ENCODE measurements around the gene GRM7.

GRM7 gene

GRCh38 chr3:7752005-7752404 lies 891.1 kb downstream of the GRM7 start:
- FAIRE-seq = no peak

GRCh38 chr3:7754653-7755441 lies 893.9 kb downstream of the GRM7 start:
- FAIRE-seq (no peak), DNase-seq (ENCODE audit: insufficient read length, low spot score) (no peak)

More at GRCh38 chr3:7752005-7752404, 891.1 kb downstream of the GRM7 start:
- DNase-seq (ENCODE audit: insufficient read length, low spot score) = no peak

- FAIRE-seq (no peak), DNase-seq (ENCODE audit: insufficient read length, low spot score) (no peak)
Observed at GRCh38 chr3:7759630-7760029, 898.7 kb downstream of the GRM7 start.

GRCh38 chr3:7760718-7761117 lies 899.8 kb downstream of the GRM7 start:
- FAIRE-seq (no peak), DNase-seq (ENCODE audit: insufficient read length, low spot score) (no peak)

GRCh38 chr3:7764115-7764514 lies 903.2 kb downstream of the GRM7 start:
- DNase-seq (ENCODE audit: insufficient read length, low spot score) (no peak), FAIRE-seq (no peak)

- DNase-seq (ENCODE audit: insufficient read length, low spot score) (no peak), FAIRE-seq (no peak)
Observed at GRCh38 chr3:7766530-7766929, 905.6 kb downstream of the GRM7 start.

- DNase-seq (ENCODE audit: insufficient read length, low spot score) (no peak), FAIRE-seq (no peak)
Observed at GRCh38 chr3:7779331-7779730, 918.4 kb downstream of the GRM7 start.

- DNase-seq (ENCODE audit: insufficient read length, low spot score) = no peak
- FAIRE-seq = no peak
Observed at GRCh38 chr3:7781395-7781794, 920.5 kb downstream of the GRM7 start.

- FAIRE-seq (no peak), DNase-seq (ENCODE audit: insufficient read length, low spot score) (no peak)
Observed at GRCh38 chr3:7787871-7788828, 927.2 kb downstream of the GRM7 start.

- FAIRE-seq = no peak
- DNase-seq (ENCODE audit: insufficient read length, low spot score) = no peak
Observed at GRCh38 chr3:7788881-7789280, 928.0 kb downstream of the GRM7 start.

GRCh38 chr3:7789324-7789723 lies 928.4 kb downstream of the GRM7 start:
- FAIRE-seq (no peak), DNase-seq (ENCODE audit: insufficient read length, low spot score) (no peak)

GRCh38 chr3:7790141-7790540 lies 929.2 kb downstream of the GRM7 start:
- FAIRE-seq (no peak), DNase-seq (ENCODE audit: insufficient read length, low spot score) (no peak)
